ENCODE measurements around the gene CTSF.

GRCh38 chr11:66529655-66530054 is 38.8 kb downstream of the CTSF start:
- TF ChIP-seq NFRKB (IDR thresholded peaks at IDR 0.05) (no peak), HDGF (IDR thresholded peaks at IDR 0.05; ENCODE audit: borderline replicate concordance) (no peak), SP1 (IDR thresholded peaks at IDR 0.05) (no peak), ELF4 (IDR thresholded peaks at IDR 0.05) (no peak), CTBP1 (IDR thresholded peaks at IDR 0.05; ENCODE audit: borderline replicate concordance) (no peak), FOXA1 (IDR thresholded peaks at IDR 0.05) (no peak), SUZ12 (IDR thresholded peaks at IDR 0.05) (no peak), ZNF384 (IDR thresholded peaks at IDR 0.05) (no peak), FOXK2 (IDR thresholded peaks at IDR 0.05) (no peak)
